Upper lobe of left lung (tissue), 4 donors: ENCODE results near the gene CDH26.

Experiments used
- CTCF ChIP-seq, 6 experiments: fragments of 450-650 bp in 4 of 6; fragments of 200-600 bp in 2 of 6; sonication (generic) in 2 of 6; IDR thresholded peaks; one replicate each; pipeline ENCODE4 v1.5.1; 2016 to 2019; ENCODE audit warnings: antibody characterized with exemption in 6 of 6
- POLR2A ChIP-seq, 4 donors: fragments of 450-650 bp; IDR thresholded peaks; one replicate each; pipeline ENCODE4 v1.5.1; 2016 to 2017; ENCODE audit warnings: antibody characterized with exemption in 4 of 4, mild to moderate bottlenecking in 2 of 4

GRCh38 chr20:60051911-60052310 lies 93.7 kb downstream of the CDH26 start:
- no peak for TF ChIP-seq CTCF (IDR thresholded peaks at IDR 0.05)
- TF ChIP-seq POLR2A (IDR thresholded peaks at IDR 0.05) = no peak
